Colonic mucosa (tissue), 4 donors: ENCODE results near the gene WRAP73. TPM values are rescaled to one million over a fixed set of nuclear protein-coding genes. Genes with fewer than 3 reads are reported as not detected.
A peak's percentile ranks its signal among the peaks of the same experiment; 100 is the strongest.

Experiments
- DNase-seq: peaks from one replicate; pipeline ENCODE4 v3.0.0-alpha.2; 2020
- H3K27ac ChIP-seq: fragments of 200-600 bp; one replicate; pipeline ENCODE4 v1.8.0; 2021
- H3K27me3 ChIP-seq: fragments of 200-600 bp; one replicate; pipeline ENCODE4 v1.8.0; 2021
- H3K36me3 ChIP-seq: fragments of 200-600 bp; one replicate; pipeline ENCODE4 v1.8.0; 2021
- H3K4me1 ChIP-seq: fragments of 200-600 bp; one replicate; pipeline ENCODE4 v1.8.0; 2021; ENCODE audit warnings: mild to moderate bottlenecking
- H3K4me3 ChIP-seq: fragments of 200-600 bp; one replicate; pipeline ENCODE4 v1.8.0; 2021
- H3K9ac ChIP-seq, 2 donors: one replicate each; pipeline ENCODE4 v1.7.0; 2013; ENCODE audit warnings: control low read depth in 2 of 2, low read depth in 2 of 2, low read length in 2 of 2
- H3K9me3 ChIP-seq: fragments of 200-600 bp; one replicate; pipeline ENCODE4 v1.8.0; 2021
- CTCF ChIP-seq: fragments of 200-600 bp; IDR thresholded peaks from one replicate; pipeline ENCODE4 v1.8.0; 2022; ENCODE audit warnings: antibody characterized with exemption, mild to moderate bottlenecking
- intact Hi-C: fragments of 100-400 bp; cut with DNase I; formaldehyde crosslinking; loops from one replicate; pipeline ENCODE4 v1.14.1; 2022
- total RNA-seq, 2 donors: library from RNA; stranded (reverse); fragmentation: NEBNext Ultra II Directional in 1 of 2; extraction: Animal tissue kit (Norgen Biotek cat#: 25700) in 1 of 2; gene quantifications; one replicate each; pipeline ENCODE4 v1.2.1, GENCODE V29; 2021
- donor health status: healthy.
- donor health status: DM: no; HTN: no; CAD: no.
- donor health status: DM: no; HTN: no; CAD: no.

The WRAP73 gene
- total RNA-seq, 2 donors from 2014 or later = 19.9 to 24.2 TPM

GRCh38 chr1:3617806-3618345 is 32.0 kb downstream of the WRAP73 start:
- Histone ChIP-seq H3K27ac (no peak overlapping the region), H3K4me3 (no peak overlapping the region), H3K9ac (no peak overlapping the region), H3K9me3 (no peaks in the 10 kb centered on the region), H3K36me3 (no peaks in the 10 kb centered on the region), H3K27me3 (no peaks in the 10 kb centered on the region), H3K4me1 (no peaks in the 10 kb centered on the region)
- TF ChIP-seq CTCF = no peak
- DNase-seq = no peak
- intact Hi-C loops = loop anchor here (2.0 to 5.0 kb wide), 2 partner anchors 51 to 125 kb away; no protein-coding TSS in a partner anchor

- no peak overlapping the region for H3K4me3 ChIP-seq
- H3K36me3 ChIP-seq = no peaks in the 10 kb centered on the region
- no peak overlapping the region for H3K9ac ChIP-seq
- DNase-seq = no peak
- intact Hi-C loops = loop anchor here (5.0 kb wide), 1 partner anchor 50 kb away; no protein-coding TSS in a partner anchor
- no peaks in the 10 kb centered on the region for H3K9me3 ChIP-seq
- H3K27me3 ChIP-seq = no peaks in the 10 kb centered on the region
- no peaks in the 10 kb centered on the region for H3K4me1 ChIP-seq
- no peak overlapping the region for H3K27ac ChIP-seq
- TF ChIP-seq CTCF = no peak
These were observed 33.0 kb downstream of the WRAP73 start for GRCh38 chr1:3616861-3617260.

DNA sequence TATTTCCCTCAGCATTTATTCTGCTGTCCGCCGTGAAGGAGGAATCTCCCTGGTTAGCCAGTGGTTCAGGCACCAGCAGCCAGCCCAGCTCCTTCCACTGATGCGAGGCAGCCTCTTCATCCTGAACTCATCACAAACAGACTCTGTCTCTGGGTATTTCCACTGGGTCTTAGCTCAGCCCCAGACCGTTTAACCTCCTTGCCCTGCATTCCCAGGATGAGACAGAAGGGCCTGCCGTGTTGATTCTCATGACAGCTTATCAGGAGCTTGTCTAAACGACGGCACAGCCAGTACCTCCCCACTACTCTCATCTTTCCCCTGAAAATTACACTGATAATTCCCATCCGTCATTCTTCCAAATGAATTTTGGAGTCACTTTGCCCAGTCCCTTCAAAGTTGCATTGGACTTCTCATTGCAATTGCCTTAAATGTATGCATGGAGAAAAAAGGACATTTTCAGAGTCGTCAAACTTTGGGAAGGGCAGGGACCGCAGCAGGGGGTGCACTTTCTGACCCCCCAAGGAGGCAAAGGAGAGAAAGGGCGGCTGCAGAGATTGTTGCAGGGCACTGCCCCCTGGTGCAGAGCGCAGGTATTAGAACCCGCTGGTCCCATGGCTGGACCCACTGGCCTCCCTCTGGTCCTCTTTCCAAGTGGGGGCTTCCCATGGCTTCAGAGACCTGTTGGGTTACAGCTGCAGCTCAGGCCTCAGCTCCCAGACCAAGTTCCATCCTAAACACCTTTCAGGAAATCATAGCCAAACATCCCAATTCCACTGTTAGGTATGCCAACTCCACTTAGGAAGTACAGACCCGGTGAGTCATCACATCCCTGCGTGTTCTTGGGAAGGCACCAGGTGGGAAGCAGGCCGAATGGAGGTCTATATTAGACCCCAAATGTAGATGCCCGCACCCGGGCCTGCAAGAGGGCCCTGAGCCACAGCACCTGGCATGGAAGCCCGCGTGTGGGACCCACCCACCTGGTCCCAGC is 34.9 kb downstream of the WRAP73 start:
- Histone ChIP-seq H3K9me3 (no peaks in the 10 kb centered on the region), H3K4me3 (no peak overlapping the region), H3K27ac (no peak overlapping the region), H3K36me3 (no peaks in the 10 kb centered on the region), H3K9ac (no peak overlapping the region), H3K27me3 (peaks cover 7% of the 10 kb centered on the region), H3K4me1 (peaks cover 8% of the 10 kb centered on the region)
- TF ChIP-seq CTCF = peak; percentile 55
- intact Hi-C loops = loop anchor here (5.0 kb wide), 1 partner anchor 48 kb away; no protein-coding TSS in a partner anchor
- no peak for DNase-seq

DNA sequence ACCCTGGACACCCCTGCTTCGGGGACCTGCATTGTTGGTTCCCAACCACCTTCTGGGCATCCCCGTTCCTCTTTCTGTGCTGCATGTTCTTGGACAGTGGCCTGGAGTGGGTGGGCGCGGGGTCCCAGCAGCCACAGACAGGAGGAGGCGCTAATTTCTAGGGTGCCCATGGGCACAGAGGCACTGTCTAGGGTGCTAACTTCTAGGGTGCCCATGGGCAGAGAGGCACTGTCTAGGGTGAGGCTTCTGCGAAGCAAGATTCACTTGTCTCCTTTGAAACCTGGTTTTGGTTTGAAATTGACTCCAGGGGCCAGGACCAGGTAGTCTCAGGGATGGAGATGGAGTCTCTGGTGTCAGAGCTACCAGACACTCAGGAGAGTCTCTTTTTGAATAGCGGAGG is 37.8 kb downstream of the WRAP73 start:
- Histone ChIP-seq H3K9ac (no peak overlapping the region), H3K9me3 (no peaks in the 10 kb centered on the region), H3K4me1 (peaks cover 8% of the 10 kb centered on the region), H3K27me3 (peaks cover 7% of the 10 kb centered on the region), H3K4me3 (peak overlapping the region; percentile 44), H3K27ac (no peak overlapping the region), H3K36me3 (no peaks in the 10 kb centered on the region)
- intact Hi-C loops = no loop called here
- DNase-seq = no peak
- no peak for TF ChIP-seq CTCF

GRCh38 chr1:3611170-3612019 is 38.5 kb downstream of the WRAP73 start, which contains the start of gene MEGF6:
TSS of gene MEGF6 (minus strand) at chr1:3611508. CDS start at chr1:3611268, 240 bp downstream.
- Histone ChIP-seq H3K36me3 (no peaks in the 10 kb centered on the region), H3K4me3 (peak within 1 kb of the TSS; percentile 44), H3K27me3 (peaks cover 7% of the 10 kb centered on the region), H3K27ac (no peak within 1 kb of the TSS), H3K9me3 (no peaks in the 10 kb centered on the region), H3K4me1 (peaks cover 8% of the 10 kb centered on the region), H3K9ac (no peak within 1 kb of the TSS)
- TF ChIP-seq CTCF = no peak
- peak; percentile 74 for DNase-seq
- intact Hi-C loops = no loop called here
